IPS DF 6.9 (cell line): Measurements from ENCODE around the gene KRTAP2-1.
"Not testable (repeated sequence)": the region's sequence is repeated elsewhere in the genome, so short reads cannot be mapped to it uniquely, and the experiment has no call there.

Source experiments
- DNase-seq: peaks from one replicate; pipeline ENCODE4 v3.0.0-alpha.2; 2013; ENCODE audit warnings: low read depth, low spot score
- H3K27ac ChIP-seq: one replicate; pipeline ENCODE4 v1.5.1; 2013; ENCODE audit warnings: low read length, control low read depth
- H3K27me3 ChIP-seq: 2 replicates; pipeline ENCODE4 v1.6.1; 2013; ENCODE audit warnings: mild to moderate bottlenecking, low read length; ENCODE audit not compliant: control insufficient read depth, insufficient read depth
- H3K36me3 ChIP-seq: 2 replicates; pipeline ENCODE4 v1.6.1; 2013; ENCODE audit warnings: low read length; ENCODE audit not compliant: control insufficient read depth, insufficient read depth
- H3K4me1 ChIP-seq: 2 replicates; pipeline ENCODE4 v1.6.1; 2013; ENCODE audit warnings: low read length; ENCODE audit not compliant: control insufficient read depth, insufficient read depth
- H3K4me3 ChIP-seq: 2 replicates; pipeline ENCODE4 v1.5.1; 2013; ENCODE audit warnings: mild to moderate bottlenecking, low read length
- H3K9me3 ChIP-seq: 2 replicates; pipeline ENCODE4 v1.6.1; 2013; ENCODE audit warnings: low read length, inconsistent platforms; ENCODE audit not compliant: control insufficient read depth, insufficient read depth
- whole genome bisulfite sequencing: extraction: QIAGEN DNeasy Blood & Tissue Kit; methylation state at CpG from one replicate; pipeline ENCODE4 v1.1.7; 2013; ENCODE audit warnings: mixed read lengths, missing lambda C conversion rate; ENCODE audit not compliant: insufficient read length, insufficient coverage; 5-methylcytosine and 5-hydroxymethylcytosine counted together

Gene KRTAP2-1

GRCh38 chr17:41067281-41067680, 20.2 kb upstream of the KRTAP2-1 start:
- Histone ChIP-seq H3K4me3 (no peak overlapping the region), H3K9me3 (no peaks in the 10 kb centered on the region), H3K27me3 (no peaks in the 10 kb centered on the region), H3K36me3 (no peaks in the 10 kb centered on the region), H3K4me1 (no peaks in the 10 kb centered on the region), H3K27ac (no peak overlapping the region)
- no peak for DNase-seq

DNA sequence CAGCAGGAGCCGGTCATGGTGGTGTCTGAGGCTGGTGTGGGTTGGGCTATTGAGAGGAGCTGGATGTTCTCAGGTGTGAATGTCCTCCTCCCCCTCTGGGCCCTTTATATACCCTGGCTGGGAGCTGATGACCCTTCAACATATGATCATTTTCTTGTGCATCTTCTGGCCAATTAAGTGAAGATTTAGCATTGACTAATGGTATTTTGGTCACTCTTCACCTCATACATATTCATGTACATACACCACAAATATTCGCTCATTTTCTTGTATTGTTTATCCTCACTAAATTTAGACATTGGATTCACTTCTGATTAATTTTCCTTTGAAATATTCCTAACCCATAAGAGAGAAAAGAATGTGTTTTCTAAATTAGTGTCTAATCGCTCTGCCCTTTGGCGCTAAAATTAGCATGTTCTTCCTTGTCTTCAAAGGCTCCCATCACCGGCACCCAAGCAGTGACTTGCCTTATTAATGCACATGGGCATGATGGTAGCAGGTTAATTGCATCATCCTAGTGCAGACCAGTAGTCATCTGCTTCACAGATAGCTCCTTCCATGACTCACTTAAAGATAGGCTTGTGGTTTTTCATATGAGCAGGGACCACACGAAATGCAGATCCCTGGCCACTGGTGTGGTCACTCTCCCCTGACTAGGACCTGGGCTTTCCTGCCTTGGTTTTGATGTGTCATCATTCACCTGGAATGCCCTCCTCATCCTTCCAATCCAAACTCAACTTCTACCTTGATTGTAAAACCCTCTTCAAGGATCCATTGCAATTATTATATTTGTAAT, 18.9 kb upstream of the KRTAP2-1 start, which contains the start of gene KRTAP2-4:
Gene KRTAP2-4, minus strand, starts transcription at position 51 of the 796 bp plus-strand sequence. Its CDS starts 34 bp downstream, at position 17.
- no peak within 1 kb of the TSS for H3K27ac ChIP-seq
- WGBS: 100% methylated on average over 1 of the region's 6 CpGs
- DNase-seq: no peak

GRCh38 chr17:41065016-41065689, 18.0 kb upstream of the KRTAP2-1 start:
- H3K9me3 ChIP-seq, H3K27me3 ChIP-seq, H3K4me1 ChIP-seq, H3K4me3 ChIP-seq, H3K27ac ChIP-seq, DNase-seq, H3K36me3 ChIP-seq: not testable (repeated sequence)
- WGBS: no CpG with 5 or more reads among the region's 16 CpGs

More for the DNA sequence above, 18.9 kb upstream of the KRTAP2-1 start, which contains the start of gene KRTAP2-4:
- Histone ChIP-seq H3K9me3 (no peaks in the 10 kb centered on the region), H3K4me1 (no peaks in the 10 kb centered on the region), H3K36me3 (no peaks in the 10 kb centered on the region), H3K27me3 (no peaks in the 10 kb centered on the region), H3K4me3 (no peak within 1 kb of the TSS)

DNA sequence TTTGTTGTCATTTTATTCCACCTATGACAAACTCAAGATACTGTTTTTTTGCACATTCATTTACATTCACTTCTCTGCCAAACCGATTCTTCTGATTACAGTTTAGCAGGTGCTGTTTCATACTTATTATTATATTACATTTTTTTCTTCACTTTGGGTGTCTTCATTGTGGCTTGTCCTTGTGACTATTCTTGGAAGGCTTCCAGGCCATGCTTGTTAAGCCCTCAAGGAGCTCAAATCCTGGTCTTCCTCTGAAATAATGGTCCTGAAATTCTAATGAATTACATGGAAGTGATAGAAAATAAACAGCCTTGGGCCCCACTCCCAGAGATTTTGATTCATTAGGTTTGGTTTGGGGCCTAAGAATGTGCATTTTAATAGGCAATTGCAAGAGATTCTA, 17.2 kb upstream of the KRTAP2-1 start:
- Histone ChIP-seq H3K4me1 (no peaks in the 10 kb centered on the region), H3K36me3 (no peaks in the 10 kb centered on the region), H3K9me3 (no peaks in the 10 kb centered on the region), H3K4me3 (no peak overlapping the region), H3K27me3 (no peaks in the 10 kb centered on the region), H3K27ac (no peak overlapping the region)
- DNase-seq: no peak
- no CpG with 5 or more reads among the region's 1 CpG for WGBS

- Histone ChIP-seq H3K9me3 (no peaks in the 10 kb centered on the region), H3K27ac (no peak overlapping the region), H3K36me3 (no peaks in the 10 kb centered on the region), H3K27me3 (no peaks in the 10 kb centered on the region), H3K4me1 (no peaks in the 10 kb centered on the region), H3K4me3 (no peak overlapping the region)
- no CpG with 5 or more reads among the region's 4 CpGs for WGBS
- DNase-seq: no peak
Measured at GRCh38 chr17:41063449-41063848, 16.3 kb upstream of the KRTAP2-1 start.

DNA sequence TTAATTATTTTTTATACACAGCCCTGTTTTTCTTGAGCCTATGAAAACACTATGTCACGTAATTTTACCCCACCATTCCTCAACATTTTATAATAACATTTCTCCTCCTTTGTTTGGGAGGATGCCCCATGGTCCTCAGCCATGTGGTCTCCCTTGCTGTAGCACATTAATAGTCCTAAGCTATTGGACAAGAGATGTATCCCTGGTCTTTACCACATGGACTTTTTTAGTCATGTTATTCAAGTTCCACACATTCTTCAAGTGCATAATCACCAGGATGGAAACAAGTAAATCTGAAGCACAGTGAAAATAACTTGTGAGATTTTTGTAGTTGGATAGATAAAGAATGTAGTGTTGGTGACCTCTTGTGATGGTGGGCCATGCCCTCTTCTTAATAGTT, 14.8 kb upstream of the KRTAP2-1 start:
- Histone ChIP-seq H3K4me3 (no peak overlapping the region), H3K27ac (no peak overlapping the region), H3K4me1 (no peaks in the 10 kb centered on the region), H3K36me3 (no peaks in the 10 kb centered on the region), H3K9me3 (no peaks in the 10 kb centered on the region), H3K27me3 (no peaks in the 10 kb centered on the region)
- DNase-seq: no peak
- WGBS: 100% methylated on average over 1 of the region's 1 CpG

- H3K27me3 ChIP-seq: no peaks in the 10 kb centered on the region
- no CpG with 5 or more reads among the region's 6 CpGs for WGBS
- H3K27ac ChIP-seq: no peak within 1 kb of the TSS
- no peak for DNase-seq
- no peaks in the 10 kb centered on the region for H3K9me3 ChIP-seq
- no peaks in the 10 kb centered on the region for H3K4me1 ChIP-seq
- H3K4me3 ChIP-seq: no peak within 1 kb of the TSS
- H3K36me3 ChIP-seq: no peaks in the 10 kb centered on the region
Measured at GRCh38 chr17:41060052-41060604, 13.0 kb upstream of the KRTAP2-1 start, which contains the start of gene KRTAP2-3. Gene KRTAP2-3 (minus strand): TSS chr17:41060114. CDS start chr17:41060050, 64 bp downstream.

DNA sequence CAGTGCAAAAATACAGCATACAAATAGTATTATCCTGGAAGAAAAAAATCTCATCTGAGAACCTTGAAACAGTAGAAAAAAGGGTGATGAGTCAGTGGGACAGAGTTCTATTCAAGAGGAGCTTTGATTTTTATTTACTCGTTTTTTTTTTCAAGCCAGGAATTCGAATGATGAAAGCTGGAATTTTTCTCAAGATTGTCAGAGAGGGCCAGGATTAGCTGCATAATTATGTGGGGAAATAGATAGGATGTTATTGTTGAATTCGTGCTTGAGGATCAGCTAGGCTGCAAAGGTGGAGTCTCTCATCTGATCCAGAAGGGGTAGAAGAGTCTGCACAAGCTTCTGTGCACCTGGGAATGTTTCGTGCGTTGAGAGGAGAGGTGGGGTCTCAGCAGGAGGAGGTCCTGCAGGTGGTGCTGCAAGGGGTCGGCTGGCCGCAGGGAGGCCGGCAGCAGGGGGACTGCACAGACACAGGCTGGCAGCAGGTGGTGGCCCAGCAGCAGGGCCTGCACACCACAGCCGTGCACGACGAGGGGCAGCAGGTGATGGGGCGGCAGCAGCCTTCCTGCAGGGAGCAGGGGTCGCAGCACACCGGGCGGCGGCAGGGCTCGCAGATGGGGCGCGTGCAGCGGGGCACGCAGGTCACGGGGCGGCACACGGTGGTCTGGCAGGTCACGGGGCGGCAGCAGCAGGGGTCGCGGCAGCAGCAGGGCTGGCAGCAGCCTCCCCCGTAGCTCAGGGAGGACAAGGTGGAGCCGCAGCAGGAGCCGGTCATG, 12.3 kb upstream of the KRTAP2-1 start:
- DNase-seq, H3K36me3 ChIP-seq, H3K27me3 ChIP-seq, H3K27ac ChIP-seq, H3K4me1 ChIP-seq, H3K9me3 ChIP-seq, H3K4me3 ChIP-seq: not testable (repeated sequence)
- no CpG with 5 or more reads among the region's 31 CpGs for WGBS

GRCh38 chr17:41058741-41059140, 11.6 kb upstream of the KRTAP2-1 start:
- H3K4me3 ChIP-seq: no peak overlapping the region
- WGBS: no CpG with 5 or more reads among the region's 5 CpGs
- no peaks in the 10 kb centered on the region for H3K4me1 ChIP-seq
- H3K36me3 ChIP-seq: no peaks in the 10 kb centered on the region
- H3K9me3 ChIP-seq: no peaks in the 10 kb centered on the region
- H3K27ac ChIP-seq: no peak overlapping the region
- H3K27me3 ChIP-seq: no peaks in the 10 kb centered on the region
- DNase-seq: no peak

DNA sequence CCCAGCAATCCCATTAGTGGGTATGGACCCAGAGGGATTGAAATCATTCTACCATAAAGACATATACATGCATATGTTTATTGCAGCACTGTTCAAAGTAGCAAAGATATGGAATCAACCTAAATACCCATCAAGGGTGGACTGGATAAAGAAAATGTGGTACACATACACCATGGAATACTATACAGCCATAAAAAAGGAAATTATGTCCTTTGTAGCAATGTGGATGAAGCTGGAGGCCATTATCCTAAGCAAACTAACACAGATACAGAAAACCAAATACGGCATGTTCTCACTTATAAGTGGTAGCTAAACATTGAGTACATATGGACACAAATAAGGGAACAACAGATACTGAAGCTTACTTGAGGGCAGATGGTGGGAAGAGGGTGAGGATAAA, 10.4 kb upstream of the KRTAP2-1 start:
- H3K36me3 ChIP-seq: no peaks in the 10 kb centered on the region
- WGBS: no CpG with 5 or more reads among the region's 1 CpG
- H3K27me3 ChIP-seq: no peaks in the 10 kb centered on the region
- no peak overlapping the region for H3K4me3 ChIP-seq
- H3K9me3 ChIP-seq: no peaks in the 10 kb centered on the region
- no peak for DNase-seq
- no peaks in the 10 kb centered on the region for H3K4me1 ChIP-seq
- H3K27ac ChIP-seq: no peak overlapping the region
